ENCODE results near the gene KCNJ1. TPM values are rescaled to one million over a fixed set of nuclear protein-coding genes. Genes with fewer than 3 reads are reported as not detected.

Gene KCNJ1
- polyA plus RNA-seq, 1 experiment, result not detected

- Histone ChIP-seq H3K27ac (ENCODE audit: low read depth, low read length) (no peak overlapping the region), H3K9me3 (ENCODE audit: control insufficient read depth, insufficient read depth, low read length) (no peaks in the 10 kb centered on the region; the same call in 1 of the 2 replicates), H3K27me3 (ENCODE audit: control insufficient read depth, insufficient read depth, low read length) (peaks cover 63% of the 10 kb centered on the region), H3K4me3 (ENCODE audit: low read depth, low read length) (no peak overlapping the region)
- no peak for TF ChIP-seq CTCF (IDR thresholded peaks at IDR 0.05; ENCODE audit: low read depth, low read length)
- ChIA-PET POLR2A (no interaction called here), CTCF (interaction anchor here (1.0 to 8.2 kb wide), 3 partner anchors 8 to 69 kb away, joined by 3 to 348 read pairs (median 3); no protein-coding TSS in a partner anchor)
- no peak for DNase-seq (ENCODE audit: low read depth, low spot score)
These were observed 22.6 kb upstream of the KCNJ1 start for GRCh38 chr11:128889657-128890213.

GRCh38 chr11:128888034-128888985 lies 21.2 kb upstream of the KCNJ1 start:
- POLR2A ChIA-PET, result no interaction called here
- Histone ChIP-seq H3K27me3 (ENCODE audit: control insufficient read depth, insufficient read depth, low read length) (peaks cover 69% of the 10 kb centered on the region), H3K9me3 (ENCODE audit: control insufficient read depth, insufficient read depth, low read length) (no peaks in the 10 kb centered on the region; the same call in 1 of the 2 replicates), H3K27ac (ENCODE audit: low read depth, low read length) (no peak overlapping the region), H3K4me3 (ENCODE audit: low read depth, low read length) (no peak overlapping the region)
- no peak for TF ChIP-seq CTCF (IDR thresholded peaks at IDR 0.05; ENCODE audit: low read depth, low read length)
- no peak for DNase-seq (ENCODE audit: low read depth, low spot score)
- CTCF ChIA-PET, result interaction anchor here (0.8 to 8.2 kb wide), 2 partner anchors 70 to 974 kb away, joined by 3 to 348 read pairs; no protein-coding TSS in a partner anchor

GRCh38 chr11:128886406-128887124 lies 19.5 kb upstream of the KCNJ1 start:
- H3K9me3 ChIP-seq (ENCODE audit: control insufficient read depth, insufficient read depth, low read length), result no peaks in the 10 kb centered on the region; the same call in 1 of the 2 replicates
- no peak for DNase-seq (ENCODE audit: low read depth, low spot score)
- peaks cover 69% of the 10 kb centered on the region for H3K27me3 ChIP-seq (ENCODE audit: control insufficient read depth, insufficient read depth, low read length)
- no peak overlapping the region for H3K27ac ChIP-seq (ENCODE audit: low read depth, low read length)
- no peak overlapping the region for H3K4me3 ChIP-seq (ENCODE audit: low read depth, low read length)
- TF ChIP-seq CTCF (IDR thresholded peaks at IDR 0.05; ENCODE audit: low read depth, low read length), result 0 out of 2 replicates have a peak, but pooled peaks have one; percentile 13
- CTCF ChIA-PET, result interaction anchor here (0.9 to 8.2 kb wide), 5 partner anchors 19 to 729 kb away, joined by 3 to 348 read pairs (median 27); no protein-coding TSS in a partner anchor
- POLR2A ChIA-PET, result no interaction called here

- peak; percentile 33 for DNase-seq (ENCODE audit: low read depth, low spot score)
- POLR2A ChIA-PET, result interaction anchor here (1.0 kb wide), 1 partner anchor 71 kb away, joined by 6 read pairs; no protein-coding TSS in a partner anchor
- Histone ChIP-seq H3K9me3 (ENCODE audit: control insufficient read depth, insufficient read depth, low read length) (no peaks in the 10 kb centered on the region), H3K4me3 (ENCODE audit: low read depth, low read length) (no peak overlapping the region), H3K27me3 (ENCODE audit: control insufficient read depth, insufficient read depth, low read length) (peaks cover 59% of the 10 kb centered on the region), H3K27ac (ENCODE audit: low read depth, low read length) (no peak overlapping the region)
- CTCF ChIA-PET, result interaction anchor here (0.6 to 8.2 kb wide), 28 partner anchors 9 to 856 kb away, joined by 3 to 348 read pairs (median 4); no protein-coding TSS in a partner anchor
- peak; percentile 84 for TF ChIP-seq CTCF (IDR thresholded peaks at IDR 0.05; ENCODE audit: low read depth, low read length)
These were observed 17.7 kb upstream of the KCNJ1 start for GRCh38 chr11:128884703-128885338.
